Anterior cingulate cortex (tissue), 58 donors: ENCODE results near the gene SFSWAP.

Experiments used
- DNase-seq, 58 donors: peaks; one replicate each; lab custom pipeline; 2025; lab: John Stamatoyannopoulos, UW

The SFSWAP gene

DNA sequence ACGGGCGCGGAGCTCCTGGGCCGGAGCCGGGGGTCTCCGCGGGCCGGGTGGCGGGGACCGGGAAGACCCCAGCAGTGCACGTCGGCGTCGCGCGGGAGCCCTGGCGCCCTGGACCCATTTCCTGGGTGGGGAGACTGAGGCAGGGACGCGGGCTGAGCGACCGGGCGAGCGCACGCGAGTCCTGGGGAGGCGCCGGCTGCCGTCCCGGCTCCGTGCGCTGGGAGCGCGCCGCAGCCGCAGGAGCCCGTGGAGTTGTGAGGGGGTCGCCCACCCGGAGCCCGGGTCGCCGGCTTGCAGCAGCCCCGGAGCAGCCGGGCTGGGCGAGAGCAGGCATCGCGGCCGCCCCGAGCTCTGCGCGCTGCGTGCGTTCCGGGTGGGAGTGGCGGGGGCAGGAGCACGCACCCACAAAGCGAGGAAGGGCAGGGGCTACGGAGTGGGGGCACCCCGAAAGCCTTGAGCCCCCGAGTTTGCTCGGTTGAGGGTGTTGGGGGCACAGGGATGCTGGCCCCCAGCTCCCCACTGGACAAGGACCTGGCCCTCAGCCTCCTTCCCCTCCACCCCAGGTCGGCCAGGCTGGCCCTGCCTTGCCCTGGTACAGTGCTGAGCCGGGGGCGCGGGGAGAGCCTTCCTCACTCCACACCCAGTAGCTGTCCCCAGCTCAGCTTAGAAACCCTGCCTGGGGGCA, 117.9 kb downstream of the SFSWAP start:
- DNase-seq, result no peak

DNA sequence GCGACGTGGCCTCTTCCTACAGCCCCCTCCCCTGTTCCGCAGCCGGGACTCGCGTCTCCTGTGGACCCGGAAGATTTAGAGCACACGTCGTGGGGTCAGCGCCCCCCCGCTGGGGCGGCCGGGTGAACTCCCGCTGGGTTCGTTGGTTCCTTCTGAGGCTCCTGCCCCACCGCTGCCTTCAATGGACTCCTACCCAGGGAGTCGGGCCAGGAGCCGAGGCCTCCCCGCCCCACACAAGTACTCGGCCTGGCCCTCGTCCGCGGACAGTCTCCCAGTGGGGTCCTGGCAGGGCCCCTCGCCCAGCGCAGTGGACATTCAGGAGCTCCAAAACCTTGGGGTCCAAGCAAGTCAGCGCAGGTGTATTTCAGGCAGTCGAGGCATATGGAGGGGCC, 118.5 kb downstream of the SFSWAP start:
- peak in 2 of 58 donors; percentile 24 to 27 for DNase-seq

DNA sequence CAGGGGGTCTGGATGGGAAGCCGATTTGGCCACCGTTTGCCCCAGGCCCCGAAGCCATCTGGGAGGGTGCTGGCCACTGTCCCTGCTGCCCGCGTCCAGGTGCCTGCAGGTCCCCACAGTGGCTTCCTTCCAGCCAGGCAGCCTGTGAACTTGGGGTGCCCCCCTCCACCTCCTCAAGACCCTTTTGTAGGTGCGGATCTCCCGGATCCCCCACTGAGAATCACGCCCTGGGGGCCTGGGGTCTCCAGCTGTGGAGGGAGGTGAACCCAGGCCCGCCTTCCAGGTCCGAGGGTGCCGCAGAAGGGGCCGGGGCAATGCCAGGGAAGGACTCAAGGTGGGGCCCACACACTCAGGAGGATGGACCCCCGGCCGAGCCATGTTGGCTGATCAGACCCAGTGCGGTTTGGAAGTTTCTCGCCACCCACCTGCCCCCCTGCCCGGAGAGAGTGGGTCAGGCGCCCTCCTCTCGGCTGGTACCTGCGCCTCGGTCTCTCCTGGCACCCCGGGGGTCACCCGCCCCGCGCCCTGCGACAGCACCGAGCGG, 119.0 kb downstream of the SFSWAP start:
- DNase-seq, result no peak

DNA sequence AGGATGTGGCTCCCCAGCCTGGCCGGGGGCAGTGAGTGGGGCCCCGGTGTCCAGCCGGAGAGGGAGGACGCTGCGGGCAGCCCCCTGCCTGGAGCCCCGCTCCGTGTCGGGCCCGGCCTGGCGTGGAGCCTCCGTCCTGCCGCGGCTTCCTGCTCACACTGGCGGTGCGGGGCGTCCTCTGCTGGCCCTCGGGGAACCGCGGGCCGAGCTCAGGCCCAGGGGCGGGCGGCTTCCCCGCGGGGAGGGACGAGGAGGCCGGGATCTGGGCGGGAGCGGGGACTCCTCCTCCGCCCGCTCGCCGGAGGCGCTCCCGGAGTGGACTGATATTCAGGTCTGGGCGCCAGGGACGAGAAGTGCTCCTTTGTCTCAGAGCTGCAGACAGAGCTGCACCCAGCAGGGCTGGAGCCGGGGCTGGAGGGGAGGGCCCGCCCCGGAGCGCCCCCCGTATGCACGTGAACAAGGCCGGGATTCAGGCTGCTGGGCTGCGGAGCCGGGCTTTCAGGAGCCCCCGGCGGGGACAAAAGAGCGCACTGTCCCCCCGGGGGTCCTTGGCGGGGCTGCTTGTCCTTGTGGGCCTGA, 119.5 kb downstream of the SFSWAP start:
- DNase-seq, result peak in 56 of 58 donors; percentile 28 to 87 (median 74)

DNA sequence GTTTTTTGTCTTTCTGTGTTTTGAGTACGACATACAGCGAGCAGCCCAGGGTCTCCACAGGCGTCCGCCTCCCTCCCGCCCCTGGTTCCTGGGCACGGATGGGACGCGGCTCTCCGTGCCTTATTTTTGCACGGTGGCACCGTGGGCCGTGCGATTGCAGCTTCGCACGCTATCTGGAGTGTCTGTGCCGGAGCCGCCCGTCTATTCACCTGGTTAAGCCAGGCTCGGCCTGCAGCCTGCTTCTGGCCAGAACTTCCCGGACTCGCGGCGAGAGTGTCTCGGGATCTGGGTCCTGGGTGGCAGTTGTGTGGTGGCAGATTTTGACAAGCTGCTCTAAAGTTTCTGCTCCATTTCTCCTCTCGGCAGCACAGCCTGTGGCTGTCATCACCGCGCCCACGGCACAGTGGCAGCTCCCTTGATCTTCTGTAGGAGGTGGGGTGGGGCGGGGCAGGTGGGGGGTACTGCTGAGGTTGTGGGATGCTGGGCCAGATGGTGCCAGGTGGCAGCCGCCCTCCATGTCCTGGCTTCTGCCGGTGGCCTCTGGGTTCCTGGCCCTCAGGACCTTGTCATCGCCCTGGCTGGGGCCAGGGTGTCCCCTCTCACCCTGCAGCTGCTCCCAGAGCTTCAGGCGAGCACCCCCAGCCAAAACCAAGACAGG, 120.2 kb downstream of the SFSWAP start:
- DNase-seq, result peak in 19 of 58 donors; percentile 30 to 72 (median 52)

DNA sequence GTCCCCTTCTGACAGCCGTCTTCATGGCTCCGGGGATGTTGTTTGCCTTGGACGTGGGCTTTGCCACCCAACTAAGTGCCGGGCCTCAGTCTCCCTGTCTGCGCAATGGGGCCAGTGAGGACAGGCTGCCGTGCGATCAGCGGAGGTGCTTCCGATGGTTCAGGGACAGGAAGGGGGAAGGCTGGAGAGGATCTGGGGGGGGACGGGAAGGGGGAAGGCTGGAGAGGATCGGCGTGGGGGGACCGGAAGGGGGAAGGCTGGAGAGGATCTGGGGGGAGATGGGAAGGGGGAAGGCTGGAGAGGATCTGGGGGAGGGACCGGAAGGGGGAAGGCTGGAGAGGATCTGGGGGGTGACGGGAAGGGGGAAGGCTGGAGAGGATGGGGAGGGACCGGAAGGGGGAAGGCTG, 120.7 kb downstream of the SFSWAP start:
- peak in 23 of 58 donors; percentile 8 to 81 (median 50) for DNase-seq

DNA sequence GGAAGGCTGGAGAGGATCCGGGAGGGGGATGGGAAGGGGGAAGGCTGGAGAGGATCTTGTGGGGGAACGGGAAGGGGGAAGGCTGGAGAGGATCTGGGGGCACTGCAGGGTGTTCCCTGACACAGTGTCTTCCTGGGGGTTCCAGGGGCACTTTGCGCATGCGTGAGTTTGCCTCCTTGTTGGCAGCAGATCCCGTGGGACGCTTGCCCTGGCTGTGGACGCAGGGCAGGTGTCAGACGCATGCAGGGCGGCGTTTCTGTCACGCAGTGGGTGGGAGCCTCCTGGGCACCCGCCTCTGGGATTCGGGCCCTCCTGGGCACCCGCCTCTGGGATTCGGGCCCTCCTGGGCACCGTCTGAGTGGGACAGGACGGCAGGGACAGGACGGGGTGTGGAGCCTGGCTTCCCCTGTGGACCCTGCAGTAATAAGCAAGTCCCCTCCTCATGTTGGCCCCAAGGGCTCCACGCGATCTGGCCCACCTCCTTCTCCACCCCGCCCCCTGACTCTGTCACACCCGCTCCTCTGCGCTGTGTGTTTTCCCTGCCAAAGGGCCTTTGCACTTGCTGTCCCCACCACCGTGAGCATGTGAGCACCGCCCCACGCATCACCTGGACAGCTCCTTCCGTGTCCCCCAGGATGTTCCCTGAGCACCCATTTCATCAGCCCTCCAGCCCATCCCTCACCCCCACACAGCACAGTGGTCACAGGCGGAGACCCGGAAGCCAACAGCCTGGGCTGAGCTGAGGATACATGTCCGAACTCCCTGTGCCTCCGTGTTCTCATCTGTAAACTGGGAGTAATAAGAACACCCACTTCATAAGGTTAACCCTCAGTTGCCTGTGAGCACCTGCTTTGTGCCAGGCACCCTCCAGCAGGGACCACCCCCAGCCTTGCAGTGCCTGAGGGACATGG, 121.7 kb downstream of the SFSWAP start:
- DNase-seq, result peak in 43 of 58 donors; percentile 25 to 84 (median 49)

DNA sequence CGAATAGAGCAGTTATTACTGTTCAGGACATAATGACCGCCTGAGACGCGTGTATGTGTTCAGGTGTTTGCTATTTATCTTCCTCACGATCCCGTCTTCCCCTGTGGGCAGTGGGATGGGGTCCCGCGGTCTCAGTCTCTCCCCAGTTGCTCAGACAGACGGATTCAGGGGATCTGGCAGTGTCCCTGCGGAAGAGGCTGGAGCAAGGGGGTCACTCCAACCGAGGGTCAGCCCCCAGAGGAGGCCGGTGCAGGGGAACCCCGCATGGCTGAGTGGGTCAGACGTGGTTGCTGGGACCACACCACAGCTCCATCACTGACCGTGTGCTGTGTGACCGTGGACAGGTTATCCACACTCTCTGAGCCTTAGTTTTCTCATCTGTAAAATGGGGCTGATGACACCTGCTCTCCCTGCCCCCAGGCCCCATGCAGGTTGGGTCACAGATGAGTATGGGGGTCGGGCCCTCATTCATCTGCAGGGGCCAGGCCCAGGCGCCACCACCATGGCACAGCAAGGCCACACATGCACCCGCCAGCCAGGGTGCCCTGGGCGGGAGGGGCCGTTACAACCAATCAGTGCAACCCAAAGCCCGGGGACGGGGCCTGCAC, 122.5 kb downstream of the SFSWAP start:
- no peak for DNase-seq

DNA sequence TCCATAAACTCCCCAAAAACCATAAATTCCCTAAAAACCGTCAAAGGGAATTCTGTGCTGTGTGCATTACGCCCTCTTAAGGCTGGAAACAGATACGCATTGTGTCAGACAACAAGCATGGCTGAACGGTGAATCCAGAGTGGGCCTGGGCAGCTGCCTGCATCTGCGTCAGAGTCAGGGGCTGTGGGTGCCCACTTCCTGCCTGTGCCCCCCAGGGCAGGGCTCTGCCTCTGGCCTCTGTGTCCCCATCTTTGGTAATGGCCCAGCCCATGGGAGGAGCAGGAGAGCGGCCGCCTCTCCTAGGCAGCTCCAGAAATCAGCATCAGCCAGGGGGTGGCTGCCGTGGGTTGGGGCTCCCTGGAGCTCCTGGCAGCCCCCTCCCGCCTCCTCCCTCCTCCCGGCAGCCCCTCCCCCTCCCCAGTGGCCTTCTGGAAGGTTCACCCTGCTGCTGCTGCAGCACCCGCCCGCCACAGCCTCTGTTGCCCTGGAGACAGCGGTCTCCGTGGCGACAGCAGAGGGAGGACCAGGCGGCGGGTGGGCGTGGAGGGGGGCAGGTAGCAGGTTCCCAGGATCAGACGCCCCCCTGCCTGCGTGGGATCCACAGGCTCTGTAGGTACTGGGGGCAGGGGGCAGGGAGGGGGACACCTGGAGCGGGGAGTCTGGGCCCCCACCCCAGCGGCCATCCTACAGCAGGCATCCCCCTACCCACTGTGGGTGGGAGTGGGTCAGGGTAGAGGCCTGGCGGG, 123.2 kb downstream of the SFSWAP start:
- peak in 31 of 58 donors; percentile 21 to 82 (median 60) for DNase-seq

DNA sequence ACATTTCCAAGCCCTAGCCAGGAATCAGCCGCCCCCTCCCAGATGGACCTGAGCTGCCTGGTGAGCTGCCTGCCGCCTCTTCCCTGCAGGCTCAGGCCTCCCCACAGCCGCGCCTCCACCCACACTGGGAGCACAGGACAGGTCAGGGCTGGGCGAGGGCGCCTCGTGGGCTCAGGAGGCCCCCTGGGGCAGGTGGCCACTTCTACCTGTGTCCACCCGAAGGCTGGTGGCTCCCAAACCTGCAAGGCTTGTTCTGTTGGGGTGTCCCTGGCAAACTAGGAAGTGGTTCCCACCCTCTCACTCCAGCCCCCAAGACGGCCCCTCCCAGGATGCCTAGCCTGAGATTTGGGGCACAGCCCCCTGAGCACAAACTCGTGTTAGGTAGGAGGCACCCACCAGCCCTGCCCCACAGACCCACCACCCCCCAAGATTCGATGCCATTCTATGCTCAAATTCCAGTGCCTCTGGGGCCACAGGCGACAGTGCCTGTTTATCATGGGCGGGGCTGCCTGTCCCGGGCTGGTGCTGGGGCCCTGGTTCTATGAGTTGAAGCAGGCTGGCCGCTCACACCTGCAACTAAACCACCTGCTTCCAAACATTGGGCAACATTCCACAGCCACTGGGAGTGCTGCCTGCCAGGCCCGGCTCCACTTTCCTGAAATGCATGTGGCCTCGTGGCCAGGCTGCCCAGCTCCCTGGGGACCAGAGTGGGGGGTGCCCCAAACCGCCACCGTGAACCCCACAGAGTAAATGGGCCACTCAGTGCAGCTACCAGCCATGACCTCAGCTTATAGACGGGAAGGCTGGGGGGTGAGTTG, 124.1 kb downstream of the SFSWAP start:
- no peak for DNase-seq

DNA sequence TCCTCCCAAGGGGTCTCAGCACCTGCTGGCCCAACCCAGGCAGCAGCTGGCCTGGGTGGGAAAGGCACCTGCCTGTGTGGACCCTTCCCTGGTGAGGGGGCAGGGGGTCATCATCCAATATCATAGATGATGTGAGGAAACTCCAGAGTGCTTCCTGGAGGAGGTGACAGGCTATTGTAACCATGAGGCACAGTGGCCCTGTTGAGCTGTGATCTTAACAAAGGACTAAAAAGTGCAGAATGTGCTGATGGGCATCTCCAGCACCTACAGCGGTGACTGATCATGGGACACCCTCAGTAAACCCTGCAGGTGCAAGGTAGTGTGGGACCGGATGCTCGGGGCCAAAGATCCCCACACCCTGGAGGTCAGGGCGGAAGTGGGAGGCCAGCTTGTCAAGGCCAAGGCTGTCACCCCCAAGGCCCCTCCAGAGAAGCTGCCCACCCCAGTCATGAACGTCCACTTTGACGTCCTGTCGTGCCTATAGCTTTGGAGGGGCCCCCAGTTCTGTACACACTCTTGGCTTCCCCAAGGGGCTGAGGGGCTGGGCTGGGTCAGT, 124.8 kb downstream of the SFSWAP start:
- DNase-seq, result no peak

DNA sequence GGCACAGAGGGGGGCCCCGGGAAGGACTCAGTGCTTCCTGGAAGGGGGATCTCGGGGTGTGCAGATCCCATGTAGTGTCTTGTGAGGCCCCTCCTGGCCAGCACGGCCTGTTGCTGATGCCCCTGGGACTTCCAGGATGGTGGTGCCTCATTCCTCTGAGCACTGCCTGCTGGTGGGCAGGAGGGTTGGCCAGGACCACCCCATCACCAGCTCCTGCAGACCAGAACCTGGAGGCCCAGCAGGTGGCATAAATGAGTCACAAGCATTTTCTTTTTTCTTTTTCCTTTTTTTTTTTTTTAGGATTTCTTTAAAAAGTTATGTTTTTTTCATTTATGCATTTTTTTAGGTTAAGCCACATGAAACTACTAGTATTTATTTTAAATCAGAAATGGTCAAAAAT, 125.3 kb downstream of the SFSWAP start:
- DNase-seq, result peak in 3 of 58 donors; percentile 17 to 27 (median 24)

DNA sequence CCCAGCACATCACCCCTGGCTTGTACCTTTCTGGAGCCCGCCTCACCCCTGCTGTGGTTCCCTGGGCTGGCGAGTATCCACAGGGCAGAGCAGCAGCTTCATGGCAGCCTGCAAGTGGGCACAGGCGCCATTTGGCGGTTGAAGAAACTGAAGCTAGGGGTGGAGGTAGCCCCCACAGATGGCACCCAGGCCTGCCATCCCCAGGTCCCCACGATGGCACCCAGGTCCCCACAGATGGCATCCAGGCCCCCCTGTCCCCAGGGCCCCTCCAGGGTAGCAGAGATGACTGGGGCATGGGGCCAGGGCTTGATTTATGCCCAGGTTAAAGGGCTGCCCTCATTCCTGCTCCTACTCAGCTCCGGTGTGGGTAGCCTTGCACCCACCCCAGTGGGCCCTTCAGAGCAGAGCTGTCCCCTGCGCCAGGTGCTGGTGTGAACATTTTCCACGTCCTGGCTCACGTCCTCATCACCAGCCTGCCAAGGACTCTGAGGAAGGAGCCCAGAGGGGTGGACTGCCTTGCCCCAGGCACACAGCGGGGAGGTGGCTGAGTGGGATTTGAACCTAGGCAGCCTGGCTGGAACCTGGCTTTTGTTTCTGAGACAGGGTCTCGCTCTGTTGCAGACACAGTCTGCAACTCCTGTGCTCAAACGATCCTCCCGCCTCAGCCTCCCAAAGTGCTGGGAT, 126.0 kb downstream of the SFSWAP start:
- no peak for DNase-seq

DNA sequence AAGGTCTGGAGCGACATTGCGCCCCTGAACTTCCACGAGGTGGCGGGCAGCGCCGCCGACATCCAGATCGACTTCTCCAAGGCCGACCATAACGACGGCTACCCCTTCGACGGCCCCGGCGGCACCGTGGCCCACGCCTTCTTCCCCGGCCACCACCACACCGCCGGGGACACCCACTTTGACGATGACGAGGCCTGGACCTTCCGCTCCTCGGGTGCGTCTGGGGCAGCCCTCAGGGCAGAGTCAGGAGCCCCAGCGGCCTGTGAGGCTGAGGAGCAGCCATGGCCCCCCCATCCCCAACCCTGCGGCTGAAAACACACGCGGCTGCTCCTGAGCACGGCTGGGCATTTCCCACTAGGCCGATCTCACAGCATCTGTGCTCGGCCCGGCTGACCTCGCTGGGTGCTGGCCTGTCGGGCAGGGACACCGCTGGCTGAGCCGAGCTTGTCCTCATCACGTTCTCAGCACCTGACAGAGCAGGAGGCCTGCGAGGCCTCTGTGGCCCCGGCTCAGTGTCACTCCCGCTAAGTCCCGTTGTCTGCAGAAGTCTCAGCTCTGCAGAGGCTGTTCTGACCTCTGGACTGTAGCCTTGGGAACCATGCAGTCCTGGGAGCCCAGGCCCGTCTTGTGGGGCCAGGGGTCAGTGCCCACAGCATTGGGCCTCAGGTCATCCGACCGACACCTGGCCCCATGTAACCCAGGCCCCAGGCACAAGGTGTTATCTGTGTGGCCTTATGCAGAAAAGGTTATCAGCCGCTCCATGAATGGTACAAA, 129.9 kb downstream of the SFSWAP start:
- no peak for DNase-seq

DNA sequence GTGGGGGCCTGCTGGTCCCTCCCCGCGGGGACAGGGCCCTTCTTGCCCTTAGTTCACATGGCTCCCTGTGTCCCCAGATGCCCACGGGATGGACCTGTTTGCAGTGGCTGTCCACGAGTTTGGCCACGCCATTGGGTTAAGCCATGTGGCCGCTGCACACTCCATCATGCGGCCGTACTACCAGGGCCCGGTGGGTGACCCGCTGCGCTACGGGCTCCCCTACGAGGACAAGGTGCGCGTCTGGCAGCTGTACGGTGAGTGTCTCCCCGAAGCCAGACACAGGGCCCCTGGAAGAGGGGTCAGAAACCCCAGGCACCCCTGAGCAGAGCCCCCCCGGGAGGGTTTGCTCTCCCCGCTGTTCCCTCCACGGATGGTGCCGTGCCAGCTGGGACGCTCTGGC, 130.7 kb downstream of the SFSWAP start:
- no peak for DNase-seq

DNA sequence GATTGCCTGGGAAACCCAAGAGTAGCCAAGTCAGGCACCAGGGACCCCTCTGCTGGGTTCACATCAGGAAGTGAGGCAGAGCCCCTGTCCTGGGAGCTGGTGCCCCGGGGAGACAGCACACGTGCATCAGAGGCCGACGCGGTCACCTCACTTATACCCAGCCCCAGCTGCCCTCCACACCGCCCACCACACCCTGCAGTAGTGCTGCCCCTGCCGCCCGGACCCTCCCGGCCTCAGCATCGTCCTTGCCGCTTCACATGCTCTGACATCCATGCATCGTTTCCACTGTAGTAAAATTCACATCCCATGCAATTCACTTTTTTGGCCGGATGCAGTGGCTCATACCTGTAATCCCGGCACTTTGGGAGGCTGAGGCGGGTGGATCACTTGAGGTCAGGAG, 131.3 kb downstream of the SFSWAP start:
- DNase-seq, result no peak

DNA sequence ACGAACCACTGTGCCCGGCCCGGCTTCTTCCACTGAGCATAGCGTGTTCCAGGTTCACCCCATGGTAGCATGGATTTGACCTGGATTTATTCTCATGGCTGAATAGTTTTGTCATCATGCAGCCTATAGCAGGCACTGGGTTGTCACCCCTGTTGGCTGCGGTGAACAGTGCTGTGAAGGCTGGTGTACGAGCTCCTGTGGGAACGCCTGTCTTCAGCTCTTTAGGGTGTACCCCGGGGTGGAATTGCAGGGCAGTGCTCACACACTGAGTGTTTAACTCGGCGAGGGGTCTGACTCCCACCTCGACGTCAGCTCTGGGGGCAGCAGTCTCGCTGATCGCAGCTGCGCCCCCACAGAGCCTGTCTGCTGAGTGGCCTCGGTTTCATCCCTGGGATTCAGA, 132.6 kb downstream of the SFSWAP start:
- DNase-seq, result no peak
